BJ (cell line): ENCODE results near the gene KDSR. TPM values are rescaled to one million over a fixed set of nuclear protein-coding genes. Genes with fewer than 3 reads are reported as not detected.

Experiments
- CTCF ChIA-PET: fragments of 350-600 bp; formaldehyde crosslinking; extraction: SDS; loops from one replicate; lab custom pipeline; 2021; ENCODE audit warnings: antibody characterized with exemption, inconsistent platforms; lab: Yijun Ruan, JAX
- POLR2A ChIA-PET: fragments of 300-600 bp; sonication (Branson Sonifier 250); formaldehyde crosslinking; extraction: SDS; loops from one replicate; lab custom pipeline; 2021; ENCODE audit warnings: antibody characterized with exemption; lab: Charles Lee
- DNase-seq: peaks from one replicate; pipeline ENCODE4 v3.0.0-alpha.2; 2011; ENCODE audit warnings: low read depth
- H3K27me3 ChIP-seq: 2 replicates; pipeline ENCODE4 v1.6.0; 2011; ENCODE audit warnings: low read length; ENCODE audit not compliant: control insufficient read depth, insufficient read depth
- H3K36me3 ChIP-seq: 2 replicates; pipeline ENCODE4 v1.5.1; 2011; ENCODE audit warnings: low read length; ENCODE audit not compliant: control insufficient read depth, insufficient read depth
- H3K4me3 ChIP-seq: 2 replicates; pipeline ENCODE4 v1.5.1; 2011; ENCODE audit warnings: low read depth, mild to moderate bottlenecking, control low read depth, low read length
- CTCF ChIP-seq: IDR thresholded peaks from 2 replicates; pipeline ENCODE4 v1.5.1; 2011; ENCODE audit warnings: low read depth, mild to moderate bottlenecking, control low read depth, inconsistent platforms, low read length, moderate library complexity; ENCODE audit not compliant: insufficient read depth
- polyA plus RNA-seq: library from polyadenylated mRNA; depleted of rRNA; stranded (reverse); fragments of >200 nt; gene quantifications from 2 replicates; pipeline ENCODE4 v1.2.3, GENCODE V29; 2011

The KDSR gene
- polyA plus RNA-seq, 1 experiment: 29.1 TPM

- TF ChIP-seq CTCF: no peak
- ChIA-PET POLR2A (no interaction called here), CTCF (interaction anchor here (1.1 to 3.5 kb wide), 2 partner anchors 9 to 96 kb away, joined by 3 to 15 read pairs; no protein-coding TSS in a partner anchor)
- no peak for DNase-seq
- Histone ChIP-seq H3K36me3 (no peaks in the 10 kb centered on the region), H3K27me3 (peaks cover 9% of the 10 kb centered on the region), H3K4me3 (no peak overlapping the region)
These were observed 53.5 kb downstream of the KDSR start for GRCh38 chr18:63313396-63313917.

- no peak for TF ChIP-seq CTCF
- Histone ChIP-seq H3K36me3 (no peaks in the 10 kb centered on the region), H3K4me3 (no peak overlapping the region), H3K27me3 (peaks cover 5% of the 10 kb centered on the region)
- ChIA-PET CTCF (interaction anchor here (3.5 kb wide), 1 partner anchor 10 kb away, joined by 15 read pairs; no protein-coding TSS in a partner anchor), POLR2A (no interaction called here)
- DNase-seq: no peak
These were observed 54.1 kb downstream of the KDSR start for GRCh38 chr18:63312737-63313395.

GRCh38 chr18:63312019-63312409 lies 55.0 kb downstream of the KDSR start:
- no peak for TF ChIP-seq CTCF
- ChIA-PET POLR2A (no interaction called here), CTCF (interaction anchor here (0.6 to 3.5 kb wide), 2 partner anchors 11 to 136 kb away, joined by 4 to 15 read pairs; no protein-coding TSS in a partner anchor)
- H3K4me3 ChIP-seq: no peak overlapping the region
- no peak for DNase-seq
- H3K36me3 ChIP-seq: no peaks in the 10 kb centered on the region
- H3K27me3 ChIP-seq: no peaks in the 10 kb centered on the region; the same call in 1 of the 2 replicates

- no peak overlapping the region for H3K4me3 ChIP-seq
- DNase-seq: no peak
- POLR2A ChIA-PET: no interaction called here
- TF ChIP-seq CTCF: no peak
- H3K27me3 ChIP-seq: no peaks in the 10 kb centered on the region; the same call in 1 of the 2 replicates
- H3K36me3 ChIP-seq: no peaks in the 10 kb centered on the region
- CTCF ChIA-PET: interaction anchor here (0.6 to 3.5 kb wide), 4 partner anchors 11 to 189 kb away, joined by 3 to 15 read pairs (median 4); no protein-coding TSS in a partner anchor
These were observed 55.6 kb downstream of the KDSR start for GRCh38 chr18:63311118-63312018.

GRCh38 chr18:63309422-63309821 lies 57.6 kb downstream of the KDSR start:
- Histone ChIP-seq H3K36me3 (no peaks in the 10 kb centered on the region), H3K4me3 (no peak overlapping the region), H3K27me3 (no peaks in the 10 kb centered on the region; the same call in 1 of the 2 replicates)
- DNase-seq: no peak
- ChIA-PET POLR2A (no interaction called here), CTCF (no interaction called here)
- TF ChIP-seq CTCF: no peak
